ENCODE measurements around the gene FBXO11. TPM values are rescaled to one million over a fixed set of nuclear protein-coding genes. Genes with fewer than 3 reads are reported as not detected.

Gene FBXO11
- total RNA-seq, 2 donors from 2014 or later: 71.9 to 84.5 TPM

DNA sequence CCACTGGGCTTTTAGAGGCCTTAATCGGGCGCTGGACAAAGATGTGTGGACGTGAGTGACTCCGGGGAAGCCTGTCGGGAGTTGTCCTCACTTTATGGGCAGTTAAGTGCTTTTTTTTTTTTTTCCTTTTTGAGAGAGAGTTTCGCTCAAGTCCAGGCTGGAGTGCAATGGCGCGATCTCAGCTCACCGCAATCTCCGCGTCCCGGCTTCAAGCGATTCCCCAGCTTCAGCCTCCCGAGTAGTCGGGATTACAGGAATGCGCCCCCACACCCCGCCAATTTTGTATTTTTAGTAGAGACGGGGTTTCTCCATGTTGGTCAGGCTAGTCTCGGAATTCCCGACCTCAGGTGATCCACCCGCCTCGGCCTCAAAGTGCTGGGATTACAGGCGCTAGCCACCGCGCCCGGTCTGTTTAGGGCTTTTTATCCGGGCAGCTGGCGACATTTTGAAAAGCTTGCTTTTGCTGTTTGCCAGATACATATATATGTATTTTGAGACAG lies 121.9 kb downstream of the FBXO11 start:
- Mint-ChIP-seq H3K4me3 (peak overlapping the region; percentile 88), H3K27ac (peak overlapping the region; percentile 93), H3K4me1 (peaks cover 8% of the 10 kb centered on the region), H3K27me3 (ENCODE audit: insufficient read depth) (no peaks in the 10 kb centered on the region), H3K36me3 (ENCODE audit: low read depth) (peaks cover 39% of the 10 kb centered on the region), H3K9me3 (no peaks in the 10 kb centered on the region)
- TF ChIP-seq, protein P1, sequence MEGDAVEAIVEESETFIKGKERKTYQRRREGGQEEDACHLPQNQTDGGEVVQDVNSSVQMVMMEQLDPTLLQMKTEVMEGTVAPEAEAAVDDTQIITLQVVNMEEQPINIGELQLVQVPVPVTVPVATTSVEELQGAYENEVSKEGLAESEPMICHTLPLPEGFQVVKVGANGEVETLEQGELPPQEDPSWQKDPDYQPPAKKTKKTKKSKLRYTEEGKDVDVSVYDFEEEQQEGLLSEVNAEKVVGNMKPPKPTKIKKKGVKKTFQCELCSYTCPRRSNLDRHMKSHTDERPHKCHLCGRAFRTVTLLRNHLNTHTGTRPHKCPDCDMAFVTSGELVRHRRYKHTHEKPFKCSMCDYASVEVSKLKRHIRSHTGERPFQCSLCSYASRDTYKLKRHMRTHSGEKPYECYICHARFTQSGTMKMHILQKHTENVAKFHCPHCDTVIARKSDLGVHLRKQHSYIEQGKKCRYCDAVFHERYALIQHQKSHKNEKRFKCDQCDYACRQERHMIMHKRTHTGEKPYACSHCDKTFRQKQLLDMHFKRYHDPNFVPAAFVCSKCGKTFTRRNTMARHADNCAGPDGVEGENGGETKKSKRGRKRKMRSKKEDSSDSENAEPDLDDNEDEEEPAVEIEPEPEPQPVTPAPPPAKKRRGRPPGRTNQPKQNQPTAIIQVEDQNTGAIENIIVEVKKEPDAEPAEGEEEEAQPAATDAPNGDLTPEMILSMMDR (conservative IDR thresholded peaks at IDR 0.05): no peak
- no peaks in the 10 kb centered on the region for H3K9me3 ChIP-seq (ENCODE audit: control insufficient read depth, low read length)
- DNase-seq: peak; percentile 65
- 23 to 43% methylated on average over 17 to 28 of the region's 28 CpGs for WGBS, 2 experiments (ENCODE audit: insufficient coverage in 1 of 2, insufficient read length in 1 of 2)
- peaks cover 38% of the 10 kb centered on the region for H3K36me3 ChIP-seq (ENCODE audit: control insufficient read depth, insufficient read depth, low read length)
- H3K4me3 ChIP-seq (ENCODE audit: low read length): peak overlapping the region; percentile 87
- no peaks in the 10 kb centered on the region for H3K27me3 ChIP-seq (ENCODE audit: control insufficient read depth, insufficient read depth, low read length, poor library complexity, severe bottlenecking)
- H3K4me1 ChIP-seq (ENCODE audit: control insufficient read depth, insufficient read depth, low read length): peaks cover under 1% of the 10 kb centered on the region
- peak overlapping the region; percentile 92 for H3K9ac ChIP-seq (ENCODE audit: extremely low read depth, low read length, poor library complexity, severe bottlenecking)
- no peak overlapping the region for H3K27ac ChIP-seq (ENCODE audit: low read depth, low read length)

DNA sequence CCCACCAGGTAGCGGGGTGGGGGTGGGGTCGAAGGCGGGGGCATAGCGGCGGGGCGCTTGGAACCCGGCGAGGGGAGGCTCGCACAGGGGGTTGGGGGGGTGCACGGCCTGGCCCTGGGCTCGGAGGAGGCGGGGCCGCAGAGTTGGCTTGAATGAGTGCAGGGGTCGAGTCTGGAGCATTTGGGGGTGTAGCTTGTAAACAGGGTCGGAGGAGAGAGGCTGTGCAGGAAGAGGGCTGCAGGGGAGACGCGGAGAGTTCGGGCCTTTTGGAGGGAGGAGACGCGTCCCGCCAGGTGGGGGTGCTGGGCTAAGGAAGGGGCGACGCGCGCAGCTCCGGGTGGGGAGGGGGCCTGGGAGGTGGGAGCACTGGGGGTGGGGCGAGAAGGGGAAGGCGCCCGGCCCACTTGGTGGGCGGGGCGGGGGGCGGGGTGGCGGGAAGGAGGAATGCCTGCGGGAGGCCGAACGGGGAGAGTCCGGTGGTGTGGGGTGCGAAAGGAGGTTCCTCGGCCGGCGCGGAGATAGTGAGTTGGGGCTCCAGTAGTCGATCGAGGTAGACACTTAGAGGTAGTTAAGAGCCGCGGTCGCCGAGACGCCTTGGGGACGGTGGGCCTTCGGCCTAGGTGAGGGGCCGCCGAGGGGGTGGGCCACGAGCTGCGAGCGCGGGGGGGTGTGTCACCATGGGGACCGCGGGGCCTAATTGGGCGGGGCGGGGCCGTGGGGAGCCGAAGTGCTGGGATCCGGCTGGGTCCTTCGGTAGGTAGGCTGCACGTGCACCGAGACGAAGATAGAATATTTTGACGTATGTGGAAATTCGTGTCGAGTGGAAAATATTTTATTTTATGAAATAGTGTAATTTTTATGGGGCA lies 122.6 kb downstream of the FBXO11 start:
- H3K36me3 Mint-ChIP-seq (ENCODE audit: low read depth): peaks cover 37% of the 10 kb centered on the region
- H3K36me3 ChIP-seq (ENCODE audit: control insufficient read depth, insufficient read depth, low read length): peaks cover 33% of the 10 kb centered on the region
- peak overlapping the region; percentile 91 for H3K27ac ChIP-seq (ENCODE audit: low read depth, low read length)
- H3K9me3 ChIP-seq (ENCODE audit: control insufficient read depth, low read length): no peaks in the 10 kb centered on the region
- peak overlapping the region; percentile 92 for H3K9ac ChIP-seq (ENCODE audit: extremely low read depth, low read length, poor library complexity, severe bottlenecking)
- peak overlapping the region; percentile 93 for H3K27ac Mint-ChIP-seq
- H3K4me1 Mint-ChIP-seq: peaks cover 14% of the 10 kb centered on the region
- TF ChIP-seq, protein P1 (conservative IDR thresholded peaks at IDR 0.05): peak; percentile 11
- no peaks in the 10 kb centered on the region for H3K27me3 ChIP-seq (ENCODE audit: control insufficient read depth, insufficient read depth, low read length, poor library complexity, severe bottlenecking)
- WGBS, 2 experiments (ENCODE audit: insufficient coverage in 1 of 2, insufficient read length in 1 of 2): 0% methylated on average over 6 to 59 of the region's 71 CpGs
- no peaks in the 10 kb centered on the region for H3K27me3 Mint-ChIP-seq (ENCODE audit: insufficient read depth)
- H3K9me3 Mint-ChIP-seq: no peaks in the 10 kb centered on the region
- peak; percentile 94 for DNase-seq
- peaks cover 5% of the 10 kb centered on the region for H3K4me1 ChIP-seq (ENCODE audit: control insufficient read depth, insufficient read depth, low read length)
- H3K4me3 Mint-ChIP-seq: peak overlapping the region; percentile 88
- H3K4me3 ChIP-seq (ENCODE audit: low read length): peak overlapping the region; percentile 87

DNA sequence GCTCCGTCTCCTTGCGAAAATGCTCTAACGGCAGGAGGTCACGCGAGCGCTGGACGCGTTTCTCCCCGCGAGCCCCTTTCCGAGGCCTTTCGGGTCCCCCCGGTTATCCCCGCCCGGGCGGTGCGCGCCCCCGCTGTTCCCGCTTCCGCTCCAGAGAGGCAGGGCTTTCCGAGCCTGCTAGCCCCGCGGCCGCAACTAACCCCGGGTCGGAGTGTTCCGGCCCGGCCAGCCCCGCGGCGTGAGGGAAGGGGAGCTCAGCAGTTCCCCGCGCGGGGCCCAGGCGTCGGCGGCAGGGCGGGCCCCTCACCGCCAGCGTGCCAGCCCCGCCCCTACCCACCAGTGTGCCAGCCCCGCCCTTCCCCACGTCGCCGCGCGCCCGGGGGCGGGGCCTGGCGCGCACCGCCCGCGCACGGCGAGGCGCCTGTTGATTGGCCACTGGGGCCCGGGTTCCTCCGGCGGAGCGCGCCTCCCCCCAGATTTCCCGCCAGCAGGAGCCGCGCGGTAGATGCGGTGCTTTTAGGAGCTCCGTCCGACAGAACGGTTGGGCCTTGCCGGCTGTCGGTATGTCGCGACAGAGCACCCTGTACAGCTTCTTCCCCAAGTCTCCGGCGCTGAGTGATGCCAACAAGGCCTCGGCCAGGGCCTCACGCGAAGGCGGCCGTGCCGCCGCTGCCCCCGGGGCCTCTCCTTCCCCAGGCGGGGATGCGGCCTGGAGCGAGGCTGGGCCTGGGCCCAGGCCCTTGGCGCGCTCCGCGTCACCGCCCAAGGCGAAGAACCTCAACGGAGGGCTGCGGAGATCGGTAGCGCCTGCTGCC lies 123.4 kb downstream of the FBXO11 start, which contains the start of gene MSH6:
MSH6 (plus strand) TSS at position 475 of the 815 bp plus-strand sequence; CDS start at position 564, 89 bp downstream.
- peak within 1 kb of the TSS; percentile 87 for H3K4me3 ChIP-seq (ENCODE audit: low read length)
- Mint-ChIP-seq H3K4me3 (peak within 1 kb of the TSS; percentile 88), H3K4me1 (peaks cover 16% of the 10 kb centered on the region), H3K27ac (peak within 1 kb of the TSS; percentile 93), H3K27me3 (ENCODE audit: insufficient read depth) (no peaks in the 10 kb centered on the region), H3K9me3 (no peaks in the 10 kb centered on the region), H3K36me3 (ENCODE audit: low read depth) (peaks cover 37% of the 10 kb centered on the region)
- TF ChIP-seq, protein P1 (conservative IDR thresholded peaks at IDR 0.05): no peak
- DNase-seq: peak; percentile 95
- no peaks in the 10 kb centered on the region for H3K9me3 ChIP-seq (ENCODE audit: control insufficient read depth, low read length)
- H3K27ac ChIP-seq (ENCODE audit: low read depth, low read length): peak within 1 kb of the TSS; percentile 91
- 0% methylated on average over 28 to 98 of the region's 98 CpGs for WGBS, 2 experiments (ENCODE audit: insufficient coverage in 1 of 2, insufficient read length in 1 of 2)
- H3K9ac ChIP-seq (ENCODE audit: extremely low read depth, low read length, poor library complexity, severe bottlenecking): peak within 1 kb of the TSS; percentile 92
- no peaks in the 10 kb centered on the region for H3K27me3 ChIP-seq (ENCODE audit: control insufficient read depth, insufficient read depth, low read length, poor library complexity, severe bottlenecking)
- peaks cover 32% of the 10 kb centered on the region for H3K36me3 ChIP-seq (ENCODE audit: control insufficient read depth, insufficient read depth, low read length)
- H3K4me1 ChIP-seq (ENCODE audit: control insufficient read depth, insufficient read depth, low read length): peaks cover 5% of the 10 kb centered on the region

Measured in endodermal cell (in vitro differentiated cells).